Chondrocyte (in vitro differentiated cells): ENCODE measurements around the gene TMEM150C. TPM values are rescaled to one million over a fixed set of nuclear protein-coding genes. Genes with fewer than 3 reads are reported as not detected.

Source experiments
- DNase-seq: peaks from one replicate; pipeline ENCODE4 v3.0.0; 2021; ENCODE audit warnings: mixed read lengths, low spot score
- H3K27ac Mint-ChIP-seq: one replicate; pipeline ENCODE4 v1.8.0; 2021; ENCODE audit warnings: mild to moderate bottlenecking, moderate library complexity, mixed read lengths; ENCODE audit not compliant: unreplicated experiment
- H3K27me3 Mint-ChIP-seq: 2 replicates; pipeline ENCODE4 v1.8.0; 2021; ENCODE audit warnings: low read depth, mixed read lengths
- H3K36me3 Mint-ChIP-seq: 2 replicates; pipeline ENCODE4 v1.8.0; 2021; ENCODE audit warnings: low read depth, mixed read lengths
- H3K4me1 Mint-ChIP-seq: 2 replicates; pipeline ENCODE4 v1.8.0; 2021; ENCODE audit warnings: low read depth, mild to moderate bottlenecking, mixed read lengths
- H3K4me3 Mint-ChIP-seq: one replicate; pipeline ENCODE4 v1.8.0; 2021; ENCODE audit warnings: mild to moderate bottlenecking, moderate library complexity, mixed read lengths; ENCODE audit not compliant: unreplicated experiment
- H3K9me3 Mint-ChIP-seq: 2 replicates; pipeline ENCODE4 v1.8.0; 2021; ENCODE audit warnings: low read depth, mixed read lengths
- total RNA-seq: library from RNA; stranded (reverse); gene quantifications from 3 replicates; pipeline ENCODE4 v1.2.1, GENCODE V29; 2021
- TF ChIP-seq, protein P1 (sequence below): fragments of 200-600 bp; sonication (generic); IDR thresholded peaks from 2 replicates; pipeline ENCODE4 v1.5.0; 2021; ENCODE audit warnings: antibody characterized with exemption, mild to moderate bottlenecking, moderate library complexity

Gene TMEM150C
- total RNA-seq, 1 donor from 2014 or later = 2.3 TPM

DNA sequence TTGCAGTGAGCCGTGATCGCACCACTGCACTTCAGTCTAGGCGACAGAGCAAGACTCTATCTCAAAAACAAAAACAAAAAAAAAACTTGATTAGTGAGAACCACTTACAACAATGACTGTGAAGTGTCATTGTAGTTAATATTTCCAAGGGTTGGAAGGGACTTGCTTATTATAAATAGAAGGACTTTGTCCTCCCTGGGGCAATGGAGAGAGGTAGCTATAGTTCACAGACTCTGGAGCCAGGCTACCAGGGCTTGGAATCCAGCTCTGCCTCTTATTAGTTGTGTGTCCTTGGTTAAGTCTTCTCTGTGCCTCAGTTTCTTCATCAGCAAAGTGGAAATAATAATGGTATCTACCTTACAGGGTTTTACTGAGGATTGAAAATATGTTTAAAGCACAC, 51.6 kb downstream of the TMEM150C start:
- DNase-seq = no peak
- H3K36me3 Mint-ChIP-seq = no peaks in the 10 kb centered on the region
- H3K4me1 Mint-ChIP-seq = no peaks in the 10 kb centered on the region
- H3K27ac Mint-ChIP-seq = no peak overlapping the region
- H3K4me3 Mint-ChIP-seq = no peak overlapping the region
- TF ChIP-seq, protein P1, sequence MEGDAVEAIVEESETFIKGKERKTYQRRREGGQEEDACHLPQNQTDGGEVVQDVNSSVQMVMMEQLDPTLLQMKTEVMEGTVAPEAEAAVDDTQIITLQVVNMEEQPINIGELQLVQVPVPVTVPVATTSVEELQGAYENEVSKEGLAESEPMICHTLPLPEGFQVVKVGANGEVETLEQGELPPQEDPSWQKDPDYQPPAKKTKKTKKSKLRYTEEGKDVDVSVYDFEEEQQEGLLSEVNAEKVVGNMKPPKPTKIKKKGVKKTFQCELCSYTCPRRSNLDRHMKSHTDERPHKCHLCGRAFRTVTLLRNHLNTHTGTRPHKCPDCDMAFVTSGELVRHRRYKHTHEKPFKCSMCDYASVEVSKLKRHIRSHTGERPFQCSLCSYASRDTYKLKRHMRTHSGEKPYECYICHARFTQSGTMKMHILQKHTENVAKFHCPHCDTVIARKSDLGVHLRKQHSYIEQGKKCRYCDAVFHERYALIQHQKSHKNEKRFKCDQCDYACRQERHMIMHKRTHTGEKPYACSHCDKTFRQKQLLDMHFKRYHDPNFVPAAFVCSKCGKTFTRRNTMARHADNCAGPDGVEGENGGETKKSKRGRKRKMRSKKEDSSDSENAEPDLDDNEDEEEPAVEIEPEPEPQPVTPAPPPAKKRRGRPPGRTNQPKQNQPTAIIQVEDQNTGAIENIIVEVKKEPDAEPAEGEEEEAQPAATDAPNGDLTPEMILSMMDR = no peak
- no peaks in the 10 kb centered on the region for H3K9me3 Mint-ChIP-seq
- no peaks in the 10 kb centered on the region for H3K27me3 Mint-ChIP-seq

DNA sequence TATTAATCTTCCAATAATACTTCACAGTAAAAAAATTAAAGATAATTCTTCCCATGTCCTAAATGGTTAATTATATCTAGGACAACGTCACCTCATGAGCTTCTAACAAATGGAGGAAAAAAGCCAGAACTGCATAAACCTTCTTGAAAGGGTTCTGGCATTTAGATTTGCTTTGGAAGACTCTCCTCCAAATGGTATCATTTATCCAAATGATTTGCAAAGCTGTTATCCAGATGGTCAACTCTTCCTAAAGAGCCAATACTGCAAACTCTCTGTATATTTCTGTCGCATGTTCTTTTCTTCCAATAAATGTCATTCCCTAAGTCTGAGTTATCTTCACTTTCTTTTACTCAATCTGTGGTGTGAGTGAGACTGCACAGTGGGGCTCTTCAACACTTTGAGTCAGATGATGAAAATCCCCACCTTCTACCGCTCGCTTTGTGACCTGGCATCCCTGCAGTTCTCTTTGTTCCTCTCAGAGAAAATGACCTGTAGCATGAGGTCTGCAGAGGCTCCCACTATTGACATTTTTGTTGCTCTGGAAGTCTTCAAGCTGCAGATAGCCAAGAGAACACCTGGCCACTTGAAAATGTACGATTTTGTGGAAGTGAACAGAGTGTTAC, 52.9 kb downstream of the TMEM150C start:
- Mint-ChIP-seq H3K4me1 (no peaks in the 10 kb centered on the region), H3K4me3 (no peak overlapping the region), H3K36me3 (no peaks in the 10 kb centered on the region), H3K27ac (no peak overlapping the region), H3K9me3 (no peaks in the 10 kb centered on the region), H3K27me3 (no peaks in the 10 kb centered on the region)
- DNase-seq = no peak
- TF ChIP-seq, protein P1 = no peak

DNA sequence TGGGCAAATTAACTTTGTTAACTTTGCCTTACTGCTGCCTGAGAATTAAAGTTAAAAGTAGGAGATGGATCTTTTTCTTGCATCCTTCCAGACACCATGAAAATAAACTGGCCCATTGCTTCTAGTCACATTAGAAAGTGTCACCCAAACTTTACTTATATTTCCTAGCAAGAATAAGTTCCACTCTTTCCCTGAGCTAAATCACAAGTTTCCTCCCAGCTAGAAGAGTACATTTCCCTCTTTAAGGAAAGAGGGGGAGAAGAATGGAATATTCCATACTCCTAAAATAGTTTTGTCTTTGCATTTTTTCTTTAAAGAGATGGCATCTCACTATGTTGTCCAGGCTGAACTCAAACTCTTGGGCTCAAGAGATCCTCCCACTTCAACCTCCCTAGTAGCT, 53.8 kb downstream of the TMEM150C start:
- no peak for DNase-seq
- Mint-ChIP-seq H3K4me3 (no peak overlapping the region), H3K27me3 (no peaks in the 10 kb centered on the region), H3K4me1 (no peaks in the 10 kb centered on the region), H3K36me3 (no peaks in the 10 kb centered on the region), H3K27ac (no peak overlapping the region), H3K9me3 (no peaks in the 10 kb centered on the region)
- TF ChIP-seq, protein P1 = no peak

DNA sequence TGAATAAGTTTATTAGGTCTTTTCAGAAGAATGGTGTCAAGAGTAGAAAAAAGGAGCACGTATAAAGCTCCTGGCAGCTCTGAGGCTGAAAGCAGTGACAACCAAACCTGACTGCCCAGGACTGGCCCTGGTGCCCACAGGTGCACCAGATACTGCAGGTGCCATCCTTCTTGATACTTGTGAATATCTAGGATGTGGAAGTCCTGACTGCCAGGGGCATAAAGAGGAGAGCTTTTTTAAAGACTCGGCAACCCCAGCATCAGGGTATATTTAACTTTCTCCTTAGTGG, 60.7 kb downstream of the TMEM150C start:
- H3K4me3 Mint-ChIP-seq = no peak overlapping the region
- no peaks in the 10 kb centered on the region for H3K9me3 Mint-ChIP-seq
- peaks cover 5% of the 10 kb centered on the region for H3K4me1 Mint-ChIP-seq
- H3K27me3 Mint-ChIP-seq = no peaks in the 10 kb centered on the region
- H3K27ac Mint-ChIP-seq = no peak overlapping the region
- TF ChIP-seq, protein P1 = no peak
- no peak for DNase-seq
- no peaks in the 10 kb centered on the region for H3K36me3 Mint-ChIP-seq

DNA sequence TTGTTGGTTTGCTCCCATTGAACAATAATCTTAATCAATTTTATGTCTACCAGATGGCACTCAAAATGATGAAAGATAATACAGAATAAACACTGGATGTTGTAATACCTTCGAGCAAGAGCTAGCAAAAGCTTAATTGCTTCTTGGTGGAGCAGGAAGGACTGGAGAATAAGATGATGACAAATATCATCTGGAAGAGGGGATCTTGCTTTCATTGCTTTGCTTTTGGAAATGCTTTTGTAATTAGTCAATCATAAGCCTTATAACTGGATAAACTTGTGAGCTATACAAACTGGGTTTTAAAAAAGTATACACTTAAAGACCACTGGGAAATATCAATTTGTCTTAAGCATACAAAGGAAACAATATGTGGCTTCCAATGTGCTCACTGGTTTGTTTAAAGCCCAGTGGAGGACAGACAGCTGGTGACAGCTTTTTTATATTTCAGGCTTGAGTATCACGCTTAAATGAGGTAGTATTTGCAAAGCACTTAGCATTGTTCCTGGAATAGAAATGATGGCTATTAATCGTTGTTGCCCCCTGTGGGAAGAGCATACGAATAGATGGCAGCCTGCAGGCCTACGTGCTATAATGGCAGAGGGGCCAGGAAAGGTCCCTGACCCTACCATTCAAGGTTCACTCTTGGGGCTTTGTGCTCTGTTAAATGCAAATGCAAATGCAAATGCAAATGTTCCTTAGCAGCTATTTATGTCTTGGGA, 61.2 kb downstream of the TMEM150C start:
- H3K27me3 Mint-ChIP-seq = no peaks in the 10 kb centered on the region
- no peak for DNase-seq
- H3K9me3 Mint-ChIP-seq = no peaks in the 10 kb centered on the region
- H3K4me1 Mint-ChIP-seq = peaks cover 5% of the 10 kb centered on the region
- H3K27ac Mint-ChIP-seq = no peak overlapping the region
- TF ChIP-seq, protein P1 = no peak
- no peaks in the 10 kb centered on the region for H3K36me3 Mint-ChIP-seq
- no peak overlapping the region for H3K4me3 Mint-ChIP-seq
